K562 (cell line): Measurements from ENCODE around the gene PPP1R3E. TPM values are rescaled to one million over a fixed set of nuclear protein-coding genes. Genes with fewer than 3 reads are reported as not detected.

Experiments
- BRD9 ChIP-seq: fragments of 450-650 bp; IDR thresholded peaks from 2 replicates; pipeline ENCODE4 v1.6.1; 2018; ENCODE audit warnings: low read depth; ENCODE audit not compliant: partially characterized antibody
- ERF ChIP-seq: fragments of 450-650 bp; formaldehyde crosslinking; IDR thresholded peaks from 2 replicates; pipeline ENCODE4 v1.4.0; 2020; ENCODE audit warnings: mild to moderate bottlenecking, mixed read lengths
- GATA2 ChIP-seq: sonication (generic); formaldehyde crosslinking; IDR thresholded peaks from 2 replicates; pipeline ENCODE4 v1.4.0; 2020; ENCODE audit warnings: mild to moderate bottlenecking, missing genetic modification reagents
- SNIP1 ChIP-seq: fragments of 450-650 bp; IDR thresholded peaks from 2 replicates; pipeline ENCODE4 v1.7.1; 2017; ENCODE audit warnings: low read depth, mild to moderate bottlenecking
- TEAD4 ChIP-seq, 2 experiments: sonication (generic) in 1 of 2; formaldehyde crosslinking in 1 of 2; IDR thresholded peaks; 2 replicates each; pipeline versions ENCODE4 v1.6.1 to v1.8.0; 2012 to 2022; ENCODE audit warnings: borderline replicate concordance in 1 of 2, inconsistent platforms in 1 of 2, low read length in 1 of 2, mild to moderate bottlenecking in 1 of 2, missing genetic modification reagents in 1 of 2
- ZNF212 ChIP-seq: fragments of 450-650 bp; formaldehyde crosslinking; IDR thresholded peaks from 2 replicates; pipeline ENCODE4 v1.4.0; 2020; ENCODE audit warnings: mild to moderate bottlenecking
- ZNF778 ChIP-seq: fragments of 450-650 bp; formaldehyde crosslinking; IDR thresholded peaks from 2 replicates; pipeline ENCODE4 v1.4.0; 2020; ENCODE audit warnings: mild to moderate bottlenecking, moderate library complexity
- polyA plus RNA-seq, 8 experiments: library from polyadenylated mRNA; depleted of rRNA in 4 of 8; stranded (reverse) in 5 of 8; unstranded in 3 of 8; fragments of >200 nt; fragmentation: Nextera tagmentation in 2 of 8; fragmentation: Illumina TruSeq in 1 of 8; extraction: Ambion mirVana in 2 of 8; extraction: Trizol in 1 of 8; gene quantifications; 2 replicates each; pipeline versions ENCODE4 v1.2.1 to v1.2.3, GENCODE V29; 2011 to 2014; ENCODE audit warnings: inconsistent platforms in 1 of 8, missing spikeins in 1 of 8
- total RNA-seq, 7 experiments: library from RNA; depleted of rRNA in 6 of 7; stranded (reverse); fragments of >200 nt in 6 of 7; fragmentation: Illumina TruSeq in 2 of 7; extraction: Trizol in 2 of 7; gene quantifications; 2 replicates each; pipeline versions ENCODE4 v1.2.1 to v1.2.3, GENCODE V29; 2011 to 2021; ENCODE audit warnings: low replicate concordance in 1 of 7
- TF ChIP-seq, protein P1 (sequence below): sonication (generic); IDR thresholded peaks from 2 replicates; pipeline ENCODE4 v1.6.1; 2016
- TF ChIP-seq, protein P2 (sequence below): fragments of 450-650 bp; IDR thresholded peaks from 2 replicates; pipeline ENCODE4 v1.6.1; 2017; ENCODE audit warnings: antibody characterized with exemption, mild to moderate bottlenecking

PPP1R3E gene
- total and polyA plus RNA-seq, 9 of the 15 experiments (the other 6 are each of a cell fraction or from before 2014, with no cell fraction given), result 3.2 to 18.4 (median 7.6) TPM

DNA sequence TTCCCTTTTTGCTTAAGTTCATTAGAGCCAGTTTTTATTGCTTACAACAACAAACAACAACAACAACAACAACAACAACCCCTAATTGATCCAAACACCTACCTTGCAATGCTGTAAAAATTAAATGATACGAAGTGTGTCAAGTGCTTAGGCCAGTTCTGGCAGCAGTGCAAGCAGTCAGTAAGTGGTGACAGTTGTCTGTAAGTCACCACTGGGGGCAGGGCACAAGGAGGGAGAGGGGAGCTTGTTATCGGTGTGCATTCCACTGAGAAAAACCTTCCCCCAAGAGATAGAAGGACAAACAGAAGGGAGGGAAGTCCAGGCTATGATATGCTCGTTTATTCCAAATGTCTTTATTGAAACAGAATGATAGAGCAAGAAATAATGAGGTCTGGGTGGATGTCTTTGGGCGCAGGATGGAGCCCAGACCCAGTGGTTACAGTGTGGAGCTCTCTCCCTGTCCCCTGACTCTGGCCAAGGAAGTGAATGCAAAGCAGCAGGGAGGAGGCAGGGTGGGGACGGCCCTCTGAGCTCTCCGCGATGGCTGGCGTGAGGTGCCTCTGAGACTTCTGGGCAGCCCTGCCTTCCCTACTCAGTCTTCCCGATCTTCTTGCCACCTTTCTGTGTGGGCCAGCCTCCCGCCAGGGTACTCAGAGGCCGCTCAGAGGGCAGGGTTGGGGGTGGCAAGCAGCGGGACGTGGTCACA is 43.5 kb upstream of the PPP1R3E start (continued):
- TF ChIP-seq, protein P1, sequence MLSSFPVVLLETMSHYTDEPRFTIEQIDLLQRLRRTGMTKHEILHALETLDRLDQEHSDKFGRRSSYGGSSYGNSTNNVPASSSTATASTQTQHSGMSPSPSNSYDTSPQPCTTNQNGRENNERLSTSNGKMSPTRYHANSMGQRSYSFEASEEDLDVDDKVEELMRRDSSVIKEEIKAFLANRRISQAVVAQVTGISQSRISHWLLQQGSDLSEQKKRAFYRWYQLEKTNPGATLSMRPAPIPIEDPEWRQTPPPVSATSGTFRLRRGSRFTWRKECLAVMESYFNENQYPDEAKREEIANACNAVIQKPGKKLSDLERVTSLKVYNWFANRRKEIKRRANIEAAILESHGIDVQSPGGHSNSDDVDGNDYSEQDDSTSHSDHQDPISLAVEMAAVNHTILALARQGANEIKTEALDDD, result peak; percentile 45; the same call in 1 of the 2 replicates
- TF ChIP-seq TEAD4 (IDR thresholded peaks at IDR 0.05; ENCODE audit: low read length), result peak; percentile 43; the same call in 1 of the 2 replicates
- TF ChIP-seq TEAD4 (CRISPR knock-in tag; IDR thresholded peaks at IDR 0.05; ENCODE audit: borderline replicate concordance), result no peak
- TF ChIP-seq BRD9, result no peak
- no peak for TF ChIP-seq ZNF212 (CRISPR knock-in tag)
- no peak for TF ChIP-seq SNIP1
- TF ChIP-seq ERF (CRISPR knock-in tag), result no peak
- TF ChIP-seq, protein P2, sequence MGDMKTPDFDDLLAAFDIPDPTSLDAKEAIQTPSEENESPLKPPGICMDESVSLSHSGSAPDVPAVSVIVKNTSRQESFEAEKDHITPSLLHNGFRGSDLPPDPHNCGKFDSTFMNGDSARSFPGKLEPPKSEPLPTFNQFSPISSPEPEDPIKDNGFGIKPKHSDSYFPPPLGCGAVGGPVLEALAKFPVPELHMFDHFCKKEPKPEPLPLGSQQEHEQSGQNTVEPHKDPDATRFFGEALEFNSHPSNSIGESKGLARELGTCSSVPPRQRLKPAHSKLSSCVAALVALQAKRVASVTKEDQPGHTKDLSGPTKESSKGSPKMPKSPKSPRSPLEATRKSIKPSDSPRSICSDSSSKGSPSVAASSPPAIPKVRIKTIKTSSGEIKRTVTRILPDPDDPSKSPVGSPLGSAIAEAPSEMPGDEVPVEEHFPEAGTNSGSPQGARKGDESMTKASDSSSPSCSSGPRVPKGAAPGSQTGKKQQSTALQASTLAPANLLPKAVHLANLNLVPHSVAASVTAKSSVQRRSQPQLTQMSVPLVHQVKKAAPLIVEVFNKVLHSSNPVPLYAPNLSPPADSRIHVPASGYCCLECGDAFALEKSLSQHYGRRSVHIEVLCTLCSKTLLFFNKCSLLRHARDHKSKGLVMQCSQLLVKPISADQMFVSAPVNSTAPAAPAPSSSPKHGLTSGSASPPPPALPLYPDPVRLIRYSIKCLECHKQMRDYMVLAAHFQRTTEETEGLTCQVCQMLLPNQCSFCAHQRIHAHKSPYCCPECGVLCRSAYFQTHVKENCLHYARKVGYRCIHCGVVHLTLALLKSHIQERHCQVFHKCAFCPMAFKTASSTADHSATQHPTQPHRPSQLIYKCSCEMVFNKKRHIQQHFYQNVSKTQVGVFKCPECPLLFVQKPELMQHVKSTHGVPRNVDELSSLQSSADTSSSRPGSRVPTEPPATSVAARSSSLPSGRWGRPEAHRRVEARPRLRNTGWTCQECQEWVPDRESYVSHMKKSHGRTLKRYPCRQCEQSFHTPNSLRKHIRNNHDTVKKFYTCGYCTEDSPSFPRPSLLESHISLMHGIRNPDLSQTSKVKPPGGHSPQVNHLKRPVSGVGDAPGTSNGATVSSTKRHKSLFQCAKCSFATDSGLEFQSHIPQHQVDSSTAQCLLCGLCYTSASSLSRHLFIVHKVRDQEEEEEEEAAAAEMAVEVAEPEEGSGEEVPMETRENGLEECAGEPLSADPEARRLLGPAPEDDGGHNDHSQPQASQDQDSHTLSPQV, result no peak
- TF ChIP-seq ZNF778 (CRISPR knock-in tag), result no peak
- no peak for TF ChIP-seq GATA2
